Fibroblast of mammary gland (primary cell): ENCODE results near the gene TMBIM6.
"Not testable (repeated sequence)": the region's sequence is repeated elsewhere in the genome, so short reads cannot be mapped to it uniquely, and the experiment has no call there.

Experiments
- DNase-seq: peaks from one replicate; pipeline ENCODE4 v3.0.0-alpha.2; 2010; ENCODE audit warnings: low read depth
- H3K4me3 ChIP-seq: 2 replicates; pipeline ENCODE4 v1.5.1; 2011; ENCODE audit warnings: low read depth, mild to moderate bottlenecking, low read length, moderate library complexity; ENCODE audit not compliant: control insufficient read depth
- TF ChIP-seq, protein P1 (sequence below): conservative IDR thresholded peaks from 2 replicates; pipeline ENCODE4 v1.5.1; 2011; ENCODE audit warnings: low read depth, low read length, inconsistent platforms; ENCODE audit not compliant: control insufficient read depth, insufficient read depth

TMBIM6 gene

DNA sequence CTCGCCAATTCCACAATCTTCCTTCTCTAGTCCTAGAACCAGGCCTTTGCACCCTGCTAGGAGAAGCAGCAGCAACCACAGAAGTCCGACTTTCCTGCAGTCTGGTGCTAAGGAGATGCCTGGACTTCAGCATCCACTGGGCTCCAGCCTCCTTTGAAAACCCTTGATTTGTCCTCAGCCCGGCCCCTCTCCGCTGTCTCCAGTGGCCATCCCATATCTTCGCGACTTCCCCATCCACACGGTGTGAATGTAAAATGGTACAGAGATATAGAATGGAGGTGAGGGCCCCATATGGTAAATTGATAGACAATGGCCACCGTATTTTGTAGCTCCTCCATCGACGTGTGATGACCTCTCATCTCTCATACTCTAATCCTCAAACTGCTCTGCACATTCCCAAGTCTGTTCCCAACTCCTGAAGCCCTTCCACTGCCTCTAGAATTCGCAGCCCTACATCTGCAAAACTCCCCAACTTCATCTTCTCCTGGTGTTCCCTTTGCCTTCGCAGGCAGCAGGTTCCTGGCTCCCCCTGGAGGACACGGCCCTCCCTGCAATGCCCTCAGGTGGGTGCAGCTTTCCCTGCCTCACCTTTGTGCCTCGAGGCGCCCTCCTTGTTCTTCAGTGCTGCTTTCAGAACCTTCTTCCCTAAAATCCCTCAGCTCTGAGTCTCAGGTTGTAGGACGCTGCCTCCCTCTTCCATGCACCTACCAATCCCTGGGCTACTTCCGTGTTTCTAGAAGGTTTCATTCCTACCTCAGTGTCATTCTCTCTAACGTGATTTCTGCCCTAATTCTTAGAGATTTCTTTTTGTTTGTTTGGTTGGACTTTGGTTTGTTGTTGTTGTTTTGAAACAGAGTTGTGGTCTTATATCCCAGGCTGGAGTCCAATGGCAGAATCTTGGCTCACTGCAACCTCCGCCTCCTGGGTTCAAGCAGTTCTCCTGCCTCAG lies 36.7 kb downstream of the TMBIM6 start:
- peak; percentile 19 for DNase-seq
- no peak overlapping the region for H3K4me3 ChIP-seq
- TF ChIP-seq, protein P1, sequence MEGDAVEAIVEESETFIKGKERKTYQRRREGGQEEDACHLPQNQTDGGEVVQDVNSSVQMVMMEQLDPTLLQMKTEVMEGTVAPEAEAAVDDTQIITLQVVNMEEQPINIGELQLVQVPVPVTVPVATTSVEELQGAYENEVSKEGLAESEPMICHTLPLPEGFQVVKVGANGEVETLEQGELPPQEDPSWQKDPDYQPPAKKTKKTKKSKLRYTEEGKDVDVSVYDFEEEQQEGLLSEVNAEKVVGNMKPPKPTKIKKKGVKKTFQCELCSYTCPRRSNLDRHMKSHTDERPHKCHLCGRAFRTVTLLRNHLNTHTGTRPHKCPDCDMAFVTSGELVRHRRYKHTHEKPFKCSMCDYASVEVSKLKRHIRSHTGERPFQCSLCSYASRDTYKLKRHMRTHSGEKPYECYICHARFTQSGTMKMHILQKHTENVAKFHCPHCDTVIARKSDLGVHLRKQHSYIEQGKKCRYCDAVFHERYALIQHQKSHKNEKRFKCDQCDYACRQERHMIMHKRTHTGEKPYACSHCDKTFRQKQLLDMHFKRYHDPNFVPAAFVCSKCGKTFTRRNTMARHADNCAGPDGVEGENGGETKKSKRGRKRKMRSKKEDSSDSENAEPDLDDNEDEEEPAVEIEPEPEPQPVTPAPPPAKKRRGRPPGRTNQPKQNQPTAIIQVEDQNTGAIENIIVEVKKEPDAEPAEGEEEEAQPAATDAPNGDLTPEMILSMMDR = peak; percentile 87

DNA sequence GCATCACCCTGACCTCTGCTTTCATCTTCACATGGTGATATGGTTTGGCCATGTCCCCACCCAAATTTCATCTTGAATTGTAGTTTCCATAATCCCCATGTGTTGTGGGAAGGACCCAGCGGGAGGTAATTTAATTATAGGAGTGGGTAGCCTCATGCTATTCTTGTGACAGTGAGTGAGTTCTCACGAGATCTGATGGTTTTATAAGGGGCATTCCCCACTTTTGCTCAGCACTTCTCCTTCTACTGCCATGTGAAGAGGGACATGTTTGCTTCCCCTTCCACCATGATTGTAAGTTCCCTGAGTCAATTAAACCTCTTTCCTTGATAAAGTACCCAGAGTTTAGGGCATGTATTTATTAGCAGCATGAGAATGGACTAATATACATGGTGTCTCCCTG lies 38.2 kb downstream of the TMBIM6 start:
- no peak overlapping the region for H3K4me3 ChIP-seq
- DNase-seq = no peak
- TF ChIP-seq, protein P1 = no peak

DNA sequence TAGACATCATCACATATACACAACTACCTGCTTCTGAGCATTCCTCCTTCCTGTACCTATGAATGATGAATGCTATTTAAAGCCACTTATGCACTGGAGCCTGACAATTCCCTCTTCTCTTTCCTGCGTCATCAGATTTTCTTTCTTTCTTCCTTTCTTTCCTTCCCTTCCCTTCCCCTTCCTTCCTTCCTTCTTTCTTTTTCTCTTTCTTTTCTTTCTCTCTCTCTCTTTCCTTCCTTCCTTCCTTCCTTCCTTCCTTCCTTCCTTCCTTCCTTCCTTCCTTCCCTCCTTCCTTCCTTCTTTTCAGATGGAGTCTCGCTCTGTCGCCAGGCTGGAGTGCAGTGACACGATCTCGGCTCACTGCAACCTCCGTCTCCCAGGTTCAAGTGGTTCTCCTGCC lies 39.6 kb downstream of the TMBIM6 start:
- H3K4me3 ChIP-seq, DNase-seq: not testable (repeated sequence)

DNA sequence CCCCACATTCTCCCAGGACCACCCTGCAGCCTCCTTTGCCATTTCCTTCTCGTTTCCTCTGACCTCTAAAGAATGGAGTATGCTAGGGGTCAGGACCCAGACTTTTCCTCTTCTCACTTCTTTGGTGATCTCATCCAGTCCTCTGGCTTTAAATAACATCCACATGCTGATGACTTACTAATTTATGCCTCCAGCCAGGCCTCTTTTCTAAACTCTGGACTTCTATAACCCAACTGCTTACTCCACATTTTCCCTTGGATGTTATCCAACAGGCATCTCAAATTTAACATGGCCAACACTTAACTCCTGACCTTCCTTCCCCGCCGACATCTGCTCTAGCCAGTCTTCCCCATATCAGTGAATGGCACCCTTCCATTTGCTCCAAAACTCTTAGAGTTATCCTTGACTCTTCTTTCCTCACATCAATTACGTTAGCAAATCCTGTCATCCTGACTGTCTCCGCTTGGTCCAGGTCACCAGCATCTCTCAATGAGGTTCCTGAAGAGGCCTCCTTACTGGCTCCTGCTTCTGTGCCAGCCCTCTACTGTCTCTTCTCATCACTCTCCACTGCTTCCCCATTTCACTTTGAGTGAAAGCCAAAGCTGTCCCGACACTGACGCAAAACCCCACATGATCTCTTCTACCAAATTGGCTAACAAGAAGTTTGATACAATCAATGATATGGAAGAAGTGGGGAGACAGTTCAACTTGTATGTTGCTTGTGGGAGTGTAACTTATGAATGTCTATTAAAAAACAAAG lies 42.7 kb downstream of the TMBIM6 start:
- peak; percentile 91 for DNase-seq
- no peak overlapping the region for H3K4me3 ChIP-seq
- TF ChIP-seq, protein P1 = no peak

DNA sequence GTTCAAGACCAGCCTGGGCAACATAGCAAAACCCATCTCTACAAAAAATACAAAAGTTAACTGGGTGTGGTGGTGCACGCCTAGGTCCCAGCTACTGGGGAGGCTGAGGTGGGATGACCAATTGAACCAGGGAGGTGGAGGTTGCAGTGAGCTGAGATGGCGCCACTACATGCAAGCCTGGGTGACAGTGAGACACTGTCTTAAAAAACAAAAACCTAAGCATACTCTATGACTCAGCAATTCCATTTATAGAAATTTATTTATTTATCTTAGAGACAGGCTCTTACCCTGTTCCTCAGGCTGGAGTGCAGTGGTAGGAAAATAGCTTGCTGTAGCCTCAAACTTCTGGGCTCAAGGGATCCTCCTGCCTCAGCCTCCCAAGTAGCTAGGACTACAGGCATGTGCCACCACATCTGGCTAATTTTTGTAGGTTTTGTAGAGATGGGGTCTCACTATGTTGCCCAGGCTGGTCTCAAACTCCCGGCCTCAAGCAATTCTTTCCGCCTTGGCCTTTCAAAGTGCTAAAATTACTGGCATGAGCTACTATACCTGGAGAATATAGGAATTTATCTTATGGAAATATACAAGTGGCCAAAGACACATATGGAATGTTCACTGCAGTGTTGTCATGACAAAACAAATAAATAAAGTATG lies 43.5 kb downstream of the TMBIM6 start:
- TF ChIP-seq, protein P1 = no peak
- peak; percentile 52 for DNase-seq
- no peak overlapping the region for H3K4me3 ChIP-seq

DNA sequence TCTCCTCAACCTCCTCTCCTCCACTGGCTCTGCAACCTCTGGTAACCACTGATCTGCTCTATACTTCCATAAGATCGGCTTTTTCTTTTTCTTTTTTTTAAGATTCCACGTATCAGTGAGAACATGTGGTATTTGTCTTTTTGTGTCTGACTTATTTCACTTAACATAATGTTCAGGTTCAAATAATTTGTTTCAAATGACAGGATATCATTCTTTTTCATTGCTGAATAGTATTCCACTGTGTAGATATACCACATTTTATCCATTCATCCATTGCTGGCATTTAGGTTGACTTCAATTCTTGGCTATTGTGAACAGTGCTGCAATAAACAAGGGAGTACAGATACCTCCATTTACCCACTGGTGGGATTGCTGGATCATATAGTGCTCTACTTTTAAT lies 46.3 kb downstream of the TMBIM6 start:
- TF ChIP-seq, protein P1 = no peak
- H3K4me3 ChIP-seq = no peak overlapping the region
- DNase-seq = no peak
